Naive thymus-derived CD8-positive, alpha-beta T cell (primary cell): Measurements from ENCODE around the gene PTRH2. TPM values are rescaled to one million over a fixed set of nuclear protein-coding genes. Genes with fewer than 3 reads are reported as not detected.
"Not testable (repeated sequence)": the region's sequence is repeated elsewhere in the genome, so short reads cannot be mapped to it uniquely, and the experiment has no call there.

ENCODE experiments used
- ATAC-seq, 2 donors: fragments of 150-1000 bp; cut with Tn5 transposase in 1 of 2; sonication (Bioruptor Pico), chemical (Tn5 transposase) in 1 of 2; 1 replicate in 1 of 2; 2 replicates in 1 of 2; pipeline ENCODE4 v1.10.0; 2021; ENCODE audit warnings: mild to moderate bottlenecking in 2 of 2, moderate library complexity in 2 of 2
- POLR2A ChIA-PET: fragments of 350-600 bp; sonication (Branson Sonifier 250); formaldehyde crosslinking; loops from one replicate; lab custom pipeline; 2021; ENCODE audit warnings: antibody characterized with exemption; lab: Charles Lee
- DNase-seq, 10 donors: peaks; one replicate each; pipeline versions ENCODE4 v3.0.0 to v3.0.0-alpha.2; 2020 to 2022
- H3K27ac Mint-ChIP-seq, 10 donors: one replicate each; pipeline ENCODE4 v1.8.0; 2020 to 2022; ENCODE audit warnings: mild to moderate bottlenecking in 10 of 10, mixed read lengths in 10 of 10, moderate library complexity in 4 of 10, inconsistent platforms in 1 of 10
- H3K27me3 Mint-ChIP-seq, 5 donors: one replicate each; pipeline ENCODE4 v1.8.0; 2021 to 2022; ENCODE audit warnings: mixed read lengths in 5 of 5
- H3K36me3 Mint-ChIP-seq, 3 donors: one replicate each; pipeline ENCODE4 v1.8.0; 2020 to 2022; ENCODE audit warnings: mixed read lengths in 3 of 3, mild to moderate bottlenecking in 2 of 3, inconsistent platforms in 1 of 3
- H3K4me1 Mint-ChIP-seq, 4 donors: one replicate each; pipeline ENCODE4 v1.8.0; 2021 to 2022; ENCODE audit warnings: mixed read lengths in 4 of 4
- H3K4me3 Mint-ChIP-seq, 10 donors: one replicate each; pipeline ENCODE4 v1.8.0; 2020 to 2022; ENCODE audit warnings: mild to moderate bottlenecking in 10 of 10, mixed read lengths in 10 of 10, moderate library complexity in 6 of 10, inconsistent platforms in 1 of 10
- H3K9me3 Mint-ChIP-seq, 9 donors: one replicate each; pipeline ENCODE4 v1.8.0; 2020 to 2022; ENCODE audit warnings: mixed read lengths in 9 of 9, mild to moderate bottlenecking in 3 of 9, inconsistent platforms in 1 of 9, moderate library complexity in 1 of 9
- polyA plus RNA-seq, 3 donors: library from polyadenylated mRNA; unstranded; fragments of 300-500 nt; fragmentation: Illumina TruSeq; gene quantifications; one replicate each; pipeline ENCODE4 v1.2.3, GENCODE V29; 2021
- total RNA-seq, 8 experiments: library from RNA in 2 of 8; stranded (reverse) in 2 of 8; gene quantifications; one replicate each; pipeline ENCODE4 v1.2.3 and lab custom pipeline; 2021 to 2026

The PTRH2 gene
- total and polyA plus RNA-seq, 5 experiments from 2014 or later, result 14.4 to 19.7 (median 17.3) TPM

- DNase-seq, result no peak
- peaks cover 4 to 11% (median 9%) of the 10 kb centered on the region in 4 donors for H3K4me1 Mint-ChIP-seq
- no peak overlapping the region for H3K4me3 Mint-ChIP-seq
- ATAC-seq, result no peak
- POLR2A ChIA-PET, result no interaction called here
- H3K27ac Mint-ChIP-seq, result peak overlapping the region in 6 of 10 donors; percentile 53 to 91 (median 66)
- H3K27me3 Mint-ChIP-seq, result no peaks in the 10 kb centered on the region
- no peaks in the 10 kb centered on the region for H3K9me3 Mint-ChIP-seq
- H3K36me3 Mint-ChIP-seq, result peaks cover 0 to 92% (median 13%) of the 10 kb centered on the region in 3 donors
Measured at GRCh38 chr17:59688008-59688407, 19.2 kb downstream of the PTRH2 start.

- Mint-ChIP-seq H3K9me3 (no peaks in the 10 kb centered on the region), H3K36me3 (peaks cover 0 to 92% (median 1%) of the 10 kb centered on the region in 3 donors), H3K27me3 (no peaks in the 10 kb centered on the region), H3K4me1 (peaks cover 3 to 11% (median 9%) of the 10 kb centered on the region in 4 donors), H3K4me3 (no peak overlapping the region), H3K27ac (peak overlapping the region in 3 of 10 donors; percentile 3 to 48 (median 5))
- DNase-seq (no peak), ATAC-seq (no peak)
- POLR2A ChIA-PET, result no interaction called here
Measured at GRCh38 chr17:59684967-59685366, 22.3 kb downstream of the PTRH2 start.

- no peak for ATAC-seq
- peaks cover 1 to 11% (median 6%) of the 10 kb centered on the region in 4 donors for H3K4me1 Mint-ChIP-seq
- no peaks in the 10 kb centered on the region for H3K27me3 Mint-ChIP-seq
- POLR2A ChIA-PET, result no interaction called here
- no peak overlapping the region for H3K4me3 Mint-ChIP-seq
- H3K36me3 Mint-ChIP-seq, result peaks cover 0 to 92% (median 4%) of the 10 kb centered on the region in 3 donors
- no peaks in the 10 kb centered on the region for H3K9me3 Mint-ChIP-seq
- no peak for DNase-seq
- H3K27ac Mint-ChIP-seq, result peak overlapping the region in 1 of 10 donors; percentile 24
Measured at GRCh38 chr17:59683283-59683682, 23.9 kb downstream of the PTRH2 start.

- Mint-ChIP-seq H3K36me3 (peaks cover 0 to 90% (median 7%) of the 10 kb centered on the region in 3 donors), H3K4me3 (no peak overlapping the region), H3K27ac (peak overlapping the region in 1 of 10 donors; percentile 6), H3K9me3 (no peaks in the 10 kb centered on the region), H3K27me3 (no peaks in the 10 kb centered on the region), H3K4me1 (peaks cover 0 to 1% (median 0%) of the 10 kb centered on the region in 4 donors)
- POLR2A ChIA-PET, result no interaction called here
- ATAC-seq (no peak), DNase-seq (no peak)
Measured at GRCh38 chr17:59680314-59680713, 26.9 kb downstream of the PTRH2 start.

- POLR2A ChIA-PET, result no interaction called here
- DNase-seq (no peak), ATAC-seq (no peak)
- H3K27me3 Mint-ChIP-seq, result no peaks in the 10 kb centered on the region
- no peaks in the 10 kb centered on the region for H3K9me3 Mint-ChIP-seq
- no peak overlapping the region for H3K4me3 Mint-ChIP-seq
- peak overlapping the region in 2 of 10 donors; percentile 15 to 20 for H3K27ac Mint-ChIP-seq
- H3K36me3 Mint-ChIP-seq, result peaks cover 0 to 92% (median 7%) of the 10 kb centered on the region in 3 donors
- peaks cover 0 to 8% (median under 1%) of the 10 kb centered on the region in 4 donors for H3K4me1 Mint-ChIP-seq
Measured at GRCh38 chr17:59678918-59679317, 28.3 kb downstream of the PTRH2 start.

- H3K4me1 Mint-ChIP-seq, result peaks cover under 1 to 12% (median 4%) of the 10 kb centered on the region in 4 donors
- no peaks in the 10 kb centered on the region for H3K27me3 Mint-ChIP-seq
- no peak for DNase-seq
- peak overlapping the region in 4 of 10 donors; percentile 8 to 49 (median 10) for H3K27ac Mint-ChIP-seq
- ATAC-seq, result no peak
- POLR2A ChIA-PET, result no interaction called here
- H3K9me3 Mint-ChIP-seq, result no peaks in the 10 kb centered on the region
- H3K4me3 Mint-ChIP-seq, result no peak overlapping the region
- peaks cover 0 to 86% (median 7%) of the 10 kb centered on the region in 3 donors for H3K36me3 Mint-ChIP-seq
Measured at GRCh38 chr17:59676716-59677115, 30.5 kb downstream of the PTRH2 start.

GRCh38 chr17:59675231-59675630 lies 32.0 kb downstream of the PTRH2 start:
- no peak overlapping the region for H3K4me3 Mint-ChIP-seq
- peaks cover 0 to 84% (median 6%) of the 10 kb centered on the region in 3 donors for H3K36me3 Mint-ChIP-seq
- ATAC-seq (no peak), DNase-seq (no peak)
- H3K27me3 Mint-ChIP-seq, result no peaks in the 10 kb centered on the region
- POLR2A ChIA-PET, result no interaction called here
- H3K4me1 Mint-ChIP-seq, result peaks cover 3 to 23% (median 7%) of the 10 kb centered on the region in 4 donors
- peak overlapping the region in 4 of 10 donors; percentile 8 to 86 (median 52) for H3K27ac Mint-ChIP-seq
- no peaks in the 10 kb centered on the region for H3K9me3 Mint-ChIP-seq

GRCh38 chr17:59671386-59671785 lies 35.8 kb downstream of the PTRH2 start:
- ATAC-seq (no peak), DNase-seq (no peak)
- H3K4me1 Mint-ChIP-seq, result peaks cover 4 to 48% (median 11%) of the 10 kb centered on the region in 4 donors
- no peaks in the 10 kb centered on the region for H3K27me3 Mint-ChIP-seq
- no peak overlapping the region for H3K4me3 Mint-ChIP-seq
- H3K27ac Mint-ChIP-seq, result peak overlapping the region in 9 of 10 donors; percentile 41 to 85 (median 72)
- peaks cover 0 to 86% (median 9%) of the 10 kb centered on the region in 3 donors for H3K36me3 Mint-ChIP-seq
- POLR2A ChIA-PET, result interaction anchor here (1.2 kb wide), 1 partner anchor 31 kb away, joined by 3 read pairs; no protein-coding TSS in a partner anchor
- H3K9me3 Mint-ChIP-seq, result no peaks in the 10 kb centered on the region

GRCh38 chr17:59669944-59670343 lies 37.3 kb downstream of the PTRH2 start:
- H3K4me3 Mint-ChIP-seq, result no peak overlapping the region
- DNase-seq, result no peak
- POLR2A ChIA-PET, result interaction anchor here (0.7 to 1.2 kb wide), 2 partner anchors 19 to 32 kb away, joined by 3 read pairs; no protein-coding TSS in a partner anchor

GRCh38 chr17:59669411-59669810 lies 37.8 kb downstream of the PTRH2 start:
- no peak for ATAC-seq
- Mint-ChIP-seq H3K27ac (peak overlapping the region in 5 of 10 donors; percentile 27 to 75 (median 48)), H3K36me3 (peaks cover 0 to 87% (median 14%) of the 10 kb centered on the region in 3 donors)

More at GRCh38 chr17:59669944-59670343, 37.3 kb downstream of the PTRH2 start:
- Mint-ChIP-seq H3K9me3 (no peaks in the 10 kb centered on the region), H3K4me1 (peaks cover 4 to 45% (median 11%) of the 10 kb centered on the region in 4 donors), H3K36me3 (peaks cover 0 to 87% (median 11%) of the 10 kb centered on the region in 3 donors), H3K27ac (peak overlapping the region in 9 of 10 donors; percentile 5 to 85 (median 64)), H3K27me3 (no peaks in the 10 kb centered on the region)
- ATAC-seq, result no peak

GRCh38 chr17:59668816-59669215 lies 38.4 kb downstream of the PTRH2 start:
- no peaks in the 10 kb centered on the region for H3K9me3 Mint-ChIP-seq
- H3K27ac Mint-ChIP-seq, result peak overlapping the region in 6 of 10 donors; percentile 4 to 75 (median 50)
- DNase-seq (no peak), ATAC-seq (no peak)
- no peaks in the 10 kb centered on the region for H3K27me3 Mint-ChIP-seq
- H3K36me3 Mint-ChIP-seq, result peaks cover 0 to 86% (median 16%) of the 10 kb centered on the region in 3 donors
- no peak overlapping the region for H3K4me3 Mint-ChIP-seq
- peaks cover 4 to 40% (median 11%) of the 10 kb centered on the region in 4 donors for H3K4me1 Mint-ChIP-seq
- POLR2A ChIA-PET, result no interaction called here

More at GRCh38 chr17:59669411-59669810, 37.8 kb downstream of the PTRH2 start:
- peaks cover 4 to 40% (median 11%) of the 10 kb centered on the region in 4 donors for H3K4me1 Mint-ChIP-seq
- DNase-seq, result no peak
- H3K4me3 Mint-ChIP-seq, result no peak overlapping the region
- POLR2A ChIA-PET, result interaction anchor here (0.7 kb wide), 1 partner anchor 19 kb away, joined by 3 read pairs; no protein-coding TSS in a partner anchor
- no peaks in the 10 kb centered on the region for H3K9me3 Mint-ChIP-seq
- H3K27me3 Mint-ChIP-seq, result no peaks in the 10 kb centered on the region

GRCh38 chr17:59666235-59666634 lies 41.0 kb downstream of the PTRH2 start:
- H3K27ac Mint-ChIP-seq, result no peak overlapping the region
- no peak for DNase-seq
- peaks cover 0 to 32% (median 8%) of the 10 kb centered on the region in 4 donors for H3K4me1 Mint-ChIP-seq
- no peak overlapping the region for H3K4me3 Mint-ChIP-seq
- ATAC-seq, result no peak
- H3K27me3 Mint-ChIP-seq, result no peaks in the 10 kb centered on the region
- POLR2A ChIA-PET, result no interaction called here
- no peaks in the 10 kb centered on the region for H3K9me3 Mint-ChIP-seq
- H3K36me3 Mint-ChIP-seq, result peaks cover 1 to 91% (median 19%) of the 10 kb centered on the region in 3 donors

GRCh38 chr17:59656624-59657023 lies 50.6 kb downstream of the PTRH2 start:
- Mint-ChIP-seq H3K36me3 (peaks cover 9 to 94% (median 29%) of the 10 kb centered on the region in 3 donors), H3K4me1 (peaks cover 2 to 12% (median 10%) of the 10 kb centered on the region in 4 donors)
- not testable (repeated sequence) for H3K27ac Mint-ChIP-seq, DNase-seq, H3K9me3 Mint-ChIP-seq, H3K4me3 Mint-ChIP-seq, ATAC-seq, H3K27me3 Mint-ChIP-seq
- POLR2A ChIA-PET, result interaction anchor here (0.6 kb wide), 1 partner anchor 36 kb away, joined by 5 read pairs; no protein-coding TSS in a partner anchor
